IMR-90 (cell line): ENCODE results near the gene COX11. TPM values are rescaled to one million over a fixed set of nuclear protein-coding genes. Genes with fewer than 3 reads are reported as not detected.

Experiments used
- ATAC-seq: fragments of 200-7000 bp; cut with Tn5 transposase; 2 replicates; pipeline ENCODE4 v1.9.1; 2020; ENCODE audit warnings: low read depth, mild to moderate bottlenecking, moderate library complexity
- BruUV-seq: library from RNA; stranded (reverse); fragments of 400-500 nt; replicated peaks from 2 replicates; lab custom pipeline; 2021; lab: Mats Ljungman, UMichigan
- CTCF ChIA-PET: fragments of 300-600 bp; formaldehyde crosslinking; extraction: SDS; loops from one replicate; lab custom pipeline; 2021; ENCODE audit warnings: antibody characterized with exemption; lab: Yijun Ruan, JAX
- POLR2A ChIA-PET: fragments of 300-600 bp; sonication (Branson Sonifier 250); formaldehyde crosslinking; loops from one replicate; lab custom pipeline; 2022; ENCODE audit warnings: antibody characterized with exemption; ENCODE audit not compliant: unreplicated experiment; lab: Charles Lee
- DNase-seq: peaks from one replicate; pipeline ENCODE4 v3.0.0; 2013
- H2AFZ ChIP-seq: replicated peaks from 2 replicates; pipeline ENCODE3; 2013; ENCODE audit warnings: low read length, mild to moderate bottlenecking; ENCODE audit not compliant: poor library complexity
- H2AK5ac ChIP-seq: 2 replicates; pipeline ENCODE4 v1.6.1; 2013; ENCODE audit warnings: low read depth, low read length, inconsistent platforms
- H2AK9ac ChIP-seq: replicated peaks from 2 replicates; pipeline ENCODE3; 2013; ENCODE audit warnings: mild to moderate bottlenecking, low read depth, low read length, moderate library complexity; ENCODE audit not compliant: poor library complexity
- H2BK120ac ChIP-seq: 2 replicates; pipeline ENCODE4 v1.6.1; 2013; ENCODE audit warnings: low read depth, low read length, inconsistent platforms
- H2BK15ac ChIP-seq: 3 replicates; pipeline ENCODE4 v1.6.1; 2013; ENCODE audit warnings: low read depth, low read length, inconsistent platforms
- H2BK20ac ChIP-seq: 2 replicates; pipeline ENCODE4 v1.6.1; 2013; ENCODE audit warnings: low read depth, mild to moderate bottlenecking, inconsistent platforms, low read length, moderate library complexity
- H2BK5ac ChIP-seq: 2 replicates; pipeline ENCODE4 v1.6.1; 2013; ENCODE audit warnings: mild to moderate bottlenecking, low read depth, low read length, inconsistent platforms; ENCODE audit not compliant: poor library complexity, severe bottlenecking
- H3K14ac ChIP-seq: replicated peaks from 2 replicates; pipeline ENCODE4 v1.6.1; 2013; ENCODE audit warnings: low read depth, low read length, inconsistent platforms
- H3K18ac ChIP-seq: 2 replicates; pipeline ENCODE4 v1.6.1; 2013; ENCODE audit warnings: low read depth, low read length, control low read depth
- H3K23ac ChIP-seq: 2 replicates; pipeline ENCODE4 v1.6.1; 2013; ENCODE audit warnings: low read depth, low read length, inconsistent platforms
- H3K27ac ChIP-seq: 2 replicates; pipeline ENCODE4 v1.5.1; 2013; ENCODE audit warnings: mild to moderate bottlenecking, control low read depth, low read length; ENCODE audit not compliant: insufficient read depth
- H3K27me3 ChIP-seq: 2 replicates; pipeline ENCODE4 v1.6.1; 2013; ENCODE audit warnings: low read length; ENCODE audit not compliant: control insufficient read depth, insufficient read depth
- H3K36me3 ChIP-seq: 2 replicates; pipeline ENCODE4 v1.6.1; 2013; ENCODE audit warnings: low read length, mixed read lengths; ENCODE audit not compliant: control insufficient read depth, insufficient read depth
- H3K4ac ChIP-seq: 2 replicates; pipeline ENCODE4 v1.6.1; 2013; ENCODE audit warnings: low read depth, low read length, inconsistent platforms
- H3K4me1 ChIP-seq: 2 replicates; pipeline ENCODE4 v1.6.1; 2013; ENCODE audit warnings: low read length, mixed read lengths; ENCODE audit not compliant: control insufficient read depth, insufficient read depth
- H3K4me2 ChIP-seq: 2 replicates; pipeline ENCODE4 v1.6.1; 2013; ENCODE audit warnings: low read depth, mild to moderate bottlenecking, control low read depth, low read length, moderate library complexity
- H3K4me3 ChIP-seq: 2 replicates; pipeline ENCODE4 v1.5.1; 2013; ENCODE audit warnings: low read depth, mild to moderate bottlenecking, control low read depth, low read length, moderate library complexity; ENCODE audit not compliant: insufficient read depth
- H3K56ac ChIP-seq: 2 replicates; pipeline ENCODE4 v1.6.1; 2013; ENCODE audit warnings: low read length, inconsistent platforms; ENCODE audit not compliant: insufficient read depth; ENCODE audit errors: extremely low read depth
- H3K79me1 ChIP-seq, 2 experiments: 2 replicates each; pipeline ENCODE4 v1.6.1; 2013; ENCODE audit warnings: low read length in 2 of 2, inconsistent platforms in 1 of 2, low read depth in 1 of 2
- H3K9ac ChIP-seq: 2 replicates; pipeline ENCODE4 v1.6.1; 2013; ENCODE audit warnings: low read depth, low read length, control low read depth
- H3K9me1 ChIP-seq: 2 replicates; pipeline ENCODE4 v1.6.1; 2013; ENCODE audit warnings: low read length, inconsistent platforms; ENCODE audit not compliant: insufficient read depth
- H3K9me3 ChIP-seq: 2 replicates; pipeline ENCODE4 v1.6.1; 2013; ENCODE audit warnings: low read length; ENCODE audit not compliant: control insufficient read depth, insufficient read depth
- H4K20me1 ChIP-seq: 2 replicates; pipeline ENCODE4 v1.6.1; 2013; ENCODE audit warnings: low read length, inconsistent platforms; ENCODE audit not compliant: insufficient read depth
- H4K5ac ChIP-seq: 2 replicates; pipeline ENCODE4 v1.6.1; 2013; ENCODE audit warnings: mild to moderate bottlenecking, low read depth, low read length, control low read depth
- H4K8ac ChIP-seq, 2 experiments: 2 replicates each; pipeline ENCODE4 v1.6.1; 2013; ENCODE audit warnings: low read depth in 2 of 2, low read length in 2 of 2, control low read depth in 1 of 2, inconsistent platforms in 1 of 2
- H4K91ac ChIP-seq: 2 replicates; pipeline ENCODE4 v1.6.1; 2013; ENCODE audit warnings: low read depth, low read length, inconsistent platforms; ENCODE audit not compliant: insufficient read depth
- CHD1 ChIP-seq: IDR thresholded peaks from 2 replicates; pipeline ENCODE4 v1.6.1; 2012; ENCODE audit warnings: low read depth, low read length, improper control_type of control experiment
- MAFK ChIP-seq: IDR thresholded peaks from 2 replicates; pipeline ENCODE4 v1.6.1; 2012; ENCODE audit warnings: low read depth, low read length, improper control_type of control experiment
- MXI1 ChIP-seq: IDR thresholded peaks from 2 replicates; pipeline ENCODE4 v1.6.1; 2012; ENCODE audit warnings: low read depth, mild to moderate bottlenecking, low read length, moderate library complexity, borderline replicate concordance
- POLR2A ChIP-seq: IDR thresholded peaks from 2 replicates; pipeline ENCODE4 v1.6.1; 2012; ENCODE audit warnings: mild to moderate bottlenecking, low read depth, low read length
- RFX5 ChIP-seq: IDR thresholded peaks from 2 replicates; pipeline ENCODE4 v1.8.0; 2012; ENCODE audit warnings: low read depth, mild to moderate bottlenecking, low read length, moderate library complexity
- dilution Hi-C: fragments of 300-500 bp; cut with HindIII; formaldehyde crosslinking; loops from one replicate; pipeline ENCODE4 v1.14.3; 2018; ENCODE audit warnings: low sequenced_read_pairs; ENCODE audit not compliant: unreplicated experiment
- in situ Hi-C: fragments of 300-500 bp; cut with MboI; formaldehyde crosslinking; loops from 3 replicates; pipeline ENCODE4 v1.14.3; 2019; ENCODE audit warnings: low sequenced_read_pairs, inconsistent platforms, mixed read lengths
- intact Hi-C: fragments of 100-400 bp; cut with micrococcal nuclease; formaldehyde crosslinking; loops from 2 replicates; pipeline ENCODE4 v1.10.0; 2022
- polyA plus RNA-seq, 3 experiments: library from polyadenylated mRNA; depleted of rRNA; stranded (reverse); fragments of >200 nt; gene quantifications; 2 replicates each; pipeline ENCODE4 v1.2.3, GENCODE V29; 2012; ENCODE audit warnings: low replicate concordance in 1 of 3
- total RNA-seq: library from RNA; depleted of rRNA; stranded (reverse); fragments of >200 nt; gene quantifications from 2 replicates; pipeline ENCODE4 v1.2.3, GENCODE V29; 2012

The COX11 gene
- total and polyA plus RNA-seq, 2 of the 4 experiments (the other 2 are of a cell fraction), result 23.6 to 29.4 TPM

DNA sequence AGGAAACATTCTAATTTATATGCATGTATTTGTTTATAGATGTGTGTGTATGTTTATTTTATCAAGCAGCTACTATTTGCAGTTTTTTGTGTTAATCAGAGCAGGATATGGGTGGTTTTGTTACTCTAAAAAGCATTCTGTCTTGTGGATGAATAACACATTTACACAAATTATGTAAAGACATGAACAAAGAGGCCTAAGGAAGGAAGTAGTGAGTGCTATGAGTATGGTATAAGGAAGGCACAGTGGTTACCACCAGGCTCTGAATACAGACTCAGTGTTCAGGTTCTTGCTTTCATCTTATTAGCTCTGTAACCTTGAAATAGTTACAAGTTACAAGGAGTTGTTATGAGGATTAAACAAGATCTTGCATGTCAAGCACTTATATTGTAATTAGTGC, 34.0 kb upstream of the COX11 start:
- Histone ChIP-seq H2BK120ac (no peak overlapping the region), H4K20me1 (no peaks in the 10 kb centered on the region), H2AK5ac (no peak overlapping the region), H3K9me3 (no peaks in the 10 kb centered on the region), H3K9ac (no peak overlapping the region), H2BK15ac (no peak overlapping the region), H3K4me2 (no peak overlapping the region), H3K4me3 (no peak overlapping the region), H3K27ac (no peak overlapping the region), H2AK9ac (no peak overlapping the region), H2AFZ (no peak overlapping the region), H3K27me3 (no peaks in the 10 kb centered on the region), H2BK20ac (no peak overlapping the region), H3K9me1 (no peaks in the 10 kb centered on the region), H3K14ac (no peak overlapping the region), H3K23ac (no peak overlapping the region), H3K36me3 (no peaks in the 10 kb centered on the region), H3K4ac (no peak overlapping the region), H3K18ac (no peak overlapping the region), H4K91ac (no peak overlapping the region), H4K8ac (no peak overlapping the region), H3K79me1 (no peaks in the 10 kb centered on the region), H3K56ac (no peak overlapping the region), H4K5ac (no peak overlapping the region), H3K4me1 (no peaks in the 10 kb centered on the region), H2BK5ac (no peak overlapping the region)
- ChIA-PET CTCF (interaction anchor here (1.0 kb wide), 1 partner anchor 9 kb away, joined by 4 read pairs; no protein-coding TSS in a partner anchor), POLR2A (no interaction called here)
- in situ Hi-C loops, result no loop called here
- ATAC-seq, result no peak
- DNase-seq, result no peak
- TF ChIP-seq POLR2A (no peak), RFX5 (no peak), CHD1 (no peak), MAFK (no peak), MXI1 (no peak)
- dilution Hi-C loops, result no loop called here
- intact Hi-C loops, result loop anchor here (10.0 kb wide), 1 partner anchor 62 kb away; no protein-coding TSS in a partner anchor
- no TSS peak for BruUV-seq
